ENCODE results near the gene TEC. TPM values are rescaled to one million over a fixed set of nuclear protein-coding genes. Genes with fewer than 3 reads are reported as not detected.

TEC gene
- polyA plus RNA-seq, 4 donors: 2.4 to 4.2 (median 3.8) TPM

GRCh38 chr4:48270523-48270897 is 872 bp upstream of the TEC start:
- DNase-seq (ENCODE audit: low read depth in 4 of 4, low spot score in 2 of 4): no peak

GRCh38 chr4:48269861-48270522 is 354 bp upstream of the TEC start:
- peak in 3 of 4 donors; percentile 54 to 65 (median 64) for DNase-seq (ENCODE audit: low read depth in 4 of 4, low spot score in 2 of 4)

- no peak for DNase-seq (ENCODE audit: low read depth in 4 of 4, low spot score in 2 of 4)
Measured at GRCh38 chr4:48267574-48267973, 2.1 kb downstream of the TEC start.

GRCh38 chr4:48266781-48267180 is 2.9 kb downstream of the TEC start:
- no peak for DNase-seq (ENCODE audit: low read depth in 4 of 4, low spot score in 2 of 4)

GRCh38 chr4:48262926-48263325 is 6.7 kb downstream of the TEC start:
- DNase-seq (ENCODE audit: low read depth in 4 of 4, low spot score in 2 of 4): no peak

- no peak for DNase-seq (ENCODE audit: low read depth in 4 of 4, low spot score in 2 of 4)
Measured at GRCh38 chr4:48262484-48262883, 7.2 kb downstream of the TEC start.

GRCh38 chr4:48261281-48261680 is 8.4 kb downstream of the TEC start:
- DNase-seq (ENCODE audit: low read depth in 4 of 4, low spot score in 2 of 4): no peak

GRCh38 chr4:48259748-48260147 is 9.9 kb downstream of the TEC start:
- DNase-seq (ENCODE audit: low read depth in 4 of 4, low spot score in 2 of 4): no peak

- DNase-seq (ENCODE audit: low read depth in 4 of 4, low spot score in 2 of 4): no peak
Measured at GRCh38 chr4:48258845-48259397, 10.7 kb downstream of the TEC start.

- DNase-seq (ENCODE audit: low read depth in 4 of 4, low spot score in 2 of 4): no peak
Measured at GRCh38 chr4:48255959-48256342, 13.7 kb downstream of the TEC start.

- DNase-seq (ENCODE audit: low read depth in 4 of 4, low spot score in 2 of 4): no peak
Measured at GRCh38 chr4:48255072-48255958, 14.3 kb downstream of the TEC start.

GRCh38 chr4:48254381-48255071 is 15.1 kb downstream of the TEC start:
- DNase-seq (ENCODE audit: low read depth in 4 of 4, low spot score in 2 of 4): no peak

GRCh38 chr4:48252313-48252712 is 17.3 kb downstream of the TEC start:
- DNase-seq (ENCODE audit: low read depth in 4 of 4, low spot score in 2 of 4): no peak

- no peak for DNase-seq (ENCODE audit: low read depth in 4 of 4, low spot score in 2 of 4)
Measured at GRCh38 chr4:48250980-48251379, 18.7 kb downstream of the TEC start.

GRCh38 chr4:48250343-48250742 is 19.3 kb downstream of the TEC start:
- no peak for DNase-seq (ENCODE audit: low read depth in 4 of 4, low spot score in 2 of 4)

GRCh38 chr4:48249378-48249777 is 20.3 kb downstream of the TEC start:
- DNase-seq (ENCODE audit: low read depth in 4 of 4, low spot score in 2 of 4): no peak

GRCh38 chr4:48248559-48248953 is 21.1 kb downstream of the TEC start:
- no peak for DNase-seq (ENCODE audit: low read depth in 4 of 4, low spot score in 2 of 4)

GRCh38 chr4:48247878-48248558 is 21.6 kb downstream of the TEC start:
- DNase-seq (ENCODE audit: low read depth in 4 of 4, low spot score in 2 of 4): no peak

- no peak for DNase-seq (ENCODE audit: low read depth in 4 of 4, low spot score in 2 of 4)
Measured at GRCh38 chr4:48247142-48247877, 22.3 kb downstream of the TEC start.

- DNase-seq (ENCODE audit: low read depth in 4 of 4, low spot score in 2 of 4): no peak
Measured at GRCh38 chr4:48244665-48245064, 25.0 kb downstream of the TEC start.
